Glutamatergic neuron (in vitro differentiated cells): ENCODE measurements around the gene KCNH6. TPM values are rescaled to one million over a fixed set of nuclear protein-coding genes. Genes with fewer than 3 reads are reported as not detected.

Experiments used
- DNase-seq: peaks from one replicate; pipeline ENCODE4 v3.0.0; 2022
- H3K27ac Mint-ChIP-seq: one replicate; pipeline ENCODE4 v1.8.0; 2020; ENCODE audit warnings: mild to moderate bottlenecking, mixed read lengths, inconsistent platforms; ENCODE audit not compliant: unreplicated experiment
- H3K27me3 Mint-ChIP-seq: one replicate; pipeline ENCODE4 v1.8.0; 2020; ENCODE audit warnings: mild to moderate bottlenecking, moderate library complexity, mixed read lengths, inconsistent platforms; ENCODE audit not compliant: unreplicated experiment
- H3K36me3 Mint-ChIP-seq: one replicate; pipeline ENCODE4 v1.8.0; 2020; ENCODE audit warnings: mild to moderate bottlenecking, mixed read lengths, inconsistent platforms; ENCODE audit not compliant: unreplicated experiment
- H3K4me1 Mint-ChIP-seq: one replicate; pipeline ENCODE4 v1.8.0; 2020; ENCODE audit warnings: mild to moderate bottlenecking, low read depth, mixed read lengths, inconsistent platforms; ENCODE audit not compliant: unreplicated experiment
- H3K4me3 Mint-ChIP-seq: one replicate; pipeline ENCODE4 v1.8.0; 2020; ENCODE audit warnings: mild to moderate bottlenecking, mixed read lengths, inconsistent platforms; ENCODE audit not compliant: unreplicated experiment
- H3K9me3 Mint-ChIP-seq: one replicate; pipeline ENCODE4 v1.8.0; 2020; ENCODE audit warnings: mild to moderate bottlenecking, moderate library complexity, mixed read lengths, inconsistent platforms; ENCODE audit not compliant: unreplicated experiment
- total RNA-seq: library from RNA; stranded (reverse); fragmentation: NEBNext Ultra II Directional; extraction: Animal tissue kit (Norgen Biotek cat#: 25700); gene quantifications from one replicate; pipeline ENCODE4 v1.2.1, GENCODE V29; 2021; ENCODE audit not compliant: unreplicated experiment
- TF ChIP-seq, protein P1 (sequence below): fragments of 200-600 bp; sonication (generic); IDR thresholded peaks from one replicate; pipeline ENCODE4 v1.5.0; 2021; ENCODE audit not compliant: partially characterized antibody, unreplicated experiment

KCNH6 gene
- total RNA-seq, 1 donor from 2014 or later, result 4.1 TPM

DNA sequence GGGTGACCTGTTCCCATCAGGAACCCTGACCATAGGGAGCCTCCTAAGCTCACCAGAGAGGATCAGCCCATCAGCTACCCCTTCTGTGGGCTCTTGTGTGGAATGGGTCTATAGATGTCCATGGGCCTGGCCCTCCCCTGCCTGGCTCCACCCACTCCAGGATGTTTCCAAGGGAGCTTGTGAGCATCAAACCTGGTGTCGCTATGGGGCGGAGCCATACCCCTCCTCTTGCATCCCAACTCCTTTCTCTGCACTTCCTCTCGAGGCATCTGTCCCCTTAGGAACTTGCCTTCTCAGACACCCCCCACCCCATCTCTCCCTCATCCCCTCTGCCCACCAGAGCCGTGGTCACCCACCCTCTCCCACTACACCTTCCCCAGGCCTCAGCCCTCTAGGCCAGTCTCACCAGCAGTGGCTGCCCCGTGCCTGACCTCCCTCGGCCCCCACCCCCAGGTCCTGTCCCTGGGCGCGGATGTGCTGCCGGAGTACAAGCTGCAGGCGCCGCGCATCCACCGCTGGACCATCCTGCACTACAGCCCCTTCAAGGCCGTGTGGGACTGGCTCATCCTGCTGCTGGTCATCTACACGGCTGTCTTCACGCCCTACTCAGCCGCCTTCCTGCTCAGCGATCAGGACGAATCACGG is 10.4 kb downstream of the KCNH6 start:
- H3K4me3 Mint-ChIP-seq, result no peak overlapping the region
- no peaks in the 10 kb centered on the region for H3K36me3 Mint-ChIP-seq
- DNase-seq, result no peak
- no peak overlapping the region for H3K27ac Mint-ChIP-seq
- peaks cover 2% of the 10 kb centered on the region for H3K4me1 Mint-ChIP-seq
- TF ChIP-seq, protein P1, sequence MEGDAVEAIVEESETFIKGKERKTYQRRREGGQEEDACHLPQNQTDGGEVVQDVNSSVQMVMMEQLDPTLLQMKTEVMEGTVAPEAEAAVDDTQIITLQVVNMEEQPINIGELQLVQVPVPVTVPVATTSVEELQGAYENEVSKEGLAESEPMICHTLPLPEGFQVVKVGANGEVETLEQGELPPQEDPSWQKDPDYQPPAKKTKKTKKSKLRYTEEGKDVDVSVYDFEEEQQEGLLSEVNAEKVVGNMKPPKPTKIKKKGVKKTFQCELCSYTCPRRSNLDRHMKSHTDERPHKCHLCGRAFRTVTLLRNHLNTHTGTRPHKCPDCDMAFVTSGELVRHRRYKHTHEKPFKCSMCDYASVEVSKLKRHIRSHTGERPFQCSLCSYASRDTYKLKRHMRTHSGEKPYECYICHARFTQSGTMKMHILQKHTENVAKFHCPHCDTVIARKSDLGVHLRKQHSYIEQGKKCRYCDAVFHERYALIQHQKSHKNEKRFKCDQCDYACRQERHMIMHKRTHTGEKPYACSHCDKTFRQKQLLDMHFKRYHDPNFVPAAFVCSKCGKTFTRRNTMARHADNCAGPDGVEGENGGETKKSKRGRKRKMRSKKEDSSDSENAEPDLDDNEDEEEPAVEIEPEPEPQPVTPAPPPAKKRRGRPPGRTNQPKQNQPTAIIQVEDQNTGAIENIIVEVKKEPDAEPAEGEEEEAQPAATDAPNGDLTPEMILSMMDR, result no peak
- peaks cover 14% of the 10 kb centered on the region for H3K27me3 Mint-ChIP-seq
- peaks cover 3% of the 10 kb centered on the region for H3K9me3 Mint-ChIP-seq

DNA sequence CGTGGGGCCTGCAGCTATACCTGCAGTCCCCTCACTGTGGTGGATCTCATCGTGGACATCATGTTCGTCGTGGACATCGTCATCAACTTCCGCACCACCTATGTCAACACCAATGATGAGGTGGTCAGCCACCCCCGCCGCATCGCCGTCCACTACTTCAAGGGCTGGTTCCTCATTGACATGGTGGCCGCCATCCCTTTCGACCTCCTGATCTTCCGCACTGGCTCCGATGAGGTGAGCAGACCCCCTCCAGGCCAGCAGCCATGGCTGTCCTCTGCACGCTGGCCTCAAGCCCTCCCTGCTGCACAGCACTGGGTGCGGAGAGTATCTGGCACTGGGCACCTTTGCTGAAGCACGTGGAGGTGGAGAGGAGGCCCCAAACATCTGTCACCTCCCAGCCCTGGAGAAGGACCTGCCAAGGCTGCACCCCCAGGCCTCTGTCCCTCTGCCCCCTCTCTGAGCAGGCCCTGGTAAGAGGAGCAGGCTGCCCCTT is 11.0 kb downstream of the KCNH6 start:
- Mint-ChIP-seq H3K4me1 (peaks cover 2% of the 10 kb centered on the region), H3K4me3 (no peak overlapping the region), H3K27ac (no peak overlapping the region), H3K27me3 (peaks cover 17% of the 10 kb centered on the region), H3K9me3 (peaks cover 3% of the 10 kb centered on the region), H3K36me3 (peaks cover under 1% of the 10 kb centered on the region)
- DNase-seq, result no peak
- TF ChIP-seq, protein P1, result no peak

DNA sequence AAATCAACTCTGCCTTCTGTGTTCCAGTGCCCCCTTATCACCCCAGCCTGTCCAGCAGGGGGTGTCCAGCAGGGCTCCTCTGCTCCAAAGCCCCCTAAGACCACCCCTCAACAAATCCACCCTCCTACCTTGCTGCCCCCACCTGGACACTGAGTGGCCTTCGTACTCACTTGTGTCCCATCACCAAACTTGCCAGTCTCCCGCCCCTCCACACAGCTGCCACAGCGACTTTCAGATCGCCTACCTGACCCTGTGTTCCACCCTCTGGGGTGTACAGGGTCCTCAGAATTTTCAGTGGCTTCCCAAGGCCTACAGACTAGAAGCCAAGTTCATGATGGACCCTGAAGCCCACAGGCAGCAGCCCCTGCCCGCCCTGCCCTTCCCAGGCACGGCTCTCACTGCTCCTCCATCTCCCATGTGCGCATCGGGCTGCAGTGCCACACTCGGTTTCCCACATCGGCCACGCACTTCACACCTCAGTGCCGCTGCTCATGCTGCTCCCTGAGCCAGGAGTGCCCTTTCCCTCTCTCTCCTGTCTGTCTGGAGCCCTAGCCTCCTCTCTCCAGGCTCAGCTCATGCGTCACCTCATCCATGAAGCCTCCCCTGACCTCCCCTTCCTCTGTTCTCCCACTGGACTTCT is 11.8 kb downstream of the KCNH6 start:
- no peak overlapping the region for H3K27ac Mint-ChIP-seq
- DNase-seq, result no peak
- H3K4me3 Mint-ChIP-seq, result no peak overlapping the region
- H3K9me3 Mint-ChIP-seq, result peaks cover 5% of the 10 kb centered on the region
- H3K27me3 Mint-ChIP-seq, result peaks cover 24% of the 10 kb centered on the region
- peaks cover 5% of the 10 kb centered on the region for H3K36me3 Mint-ChIP-seq
- TF ChIP-seq, protein P1, result no peak
- H3K4me1 Mint-ChIP-seq, result peaks cover 4% of the 10 kb centered on the region

DNA sequence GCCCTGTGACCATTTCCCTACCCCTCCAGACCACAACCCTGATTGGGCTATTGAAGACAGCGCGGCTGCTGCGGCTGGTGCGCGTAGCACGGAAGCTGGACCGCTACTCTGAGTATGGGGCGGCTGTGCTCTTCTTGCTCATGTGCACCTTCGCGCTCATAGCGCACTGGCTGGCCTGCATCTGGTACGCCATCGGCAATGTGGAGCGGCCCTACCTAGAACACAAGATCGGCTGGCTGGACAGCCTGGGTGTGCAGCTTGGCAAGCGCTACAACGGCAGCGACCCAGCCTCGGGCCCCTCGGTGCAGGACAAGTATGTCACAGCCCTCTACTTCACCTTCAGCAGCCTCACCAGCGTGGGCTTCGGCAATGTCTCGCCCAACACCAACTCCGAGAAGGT is 12.5 kb downstream of the KCNH6 start:
- no peak overlapping the region for H3K27ac Mint-ChIP-seq
- DNase-seq, result no peak

More for the DNA sequence above, 12.5 kb downstream of the KCNH6 start:
- Mint-ChIP-seq H3K4me3 (no peak overlapping the region), H3K9me3 (peaks cover 5% of the 10 kb centered on the region), H3K27me3 (peaks cover 25% of the 10 kb centered on the region), H3K4me1 (peaks cover 4% of the 10 kb centered on the region), H3K36me3 (peaks cover 5% of the 10 kb centered on the region)
- TF ChIP-seq, protein P1, result no peak
